Gastroesophageal sphincter (tissue), 4 donors: Measurements from ENCODE around the gene SDR42E1. TPM values are rescaled to one million over a fixed set of nuclear protein-coding genes. Genes with fewer than 3 reads are reported as not detected.

ENCODE experiments used
- ATAC-seq: fragments of 150-250 bp; one replicate; pipeline ENCODE4 v1.9.1; 2016; ENCODE audit warnings: mild to moderate bottlenecking, moderate library complexity
- H3K27ac ChIP-seq, 4 donors: fragments of 200-600 bp; sonication (generic) in 3 of 4; 1 replicate in 3 of 4; 2 replicates in 1 of 4; pipeline ENCODE4 v1.5.1; 2016 to 2019
- H3K27me3 ChIP-seq: fragments of 200-600 bp; sonication (generic); one replicate; pipeline ENCODE4 v1.5.1; 2019
- H3K36me3 ChIP-seq, 2 donors: fragments of 200-600 bp; sonication (generic); one replicate each; pipeline ENCODE4 v1.5.1; 2019; ENCODE audit warnings: control low read depth in 1 of 2
- H3K4me1 ChIP-seq, 3 donors: fragments of 200-600 bp; sonication (generic); 1 replicate in 2 of 3; 2 replicates in 1 of 3; pipeline ENCODE4 v1.5.1; 2016 to 2019; ENCODE audit warnings: control low read depth in 2 of 3
- H3K4me3 ChIP-seq, 2 donors: fragments of 200-600 bp; sonication (generic); one replicate each; pipeline ENCODE4 v1.5.1; 2019; ENCODE audit warnings: mild to moderate bottlenecking in 1 of 2, moderate library complexity in 1 of 2
- H3K9me3 ChIP-seq, 3 donors: fragments of 200-600 bp; sonication (generic); one replicate each; pipeline ENCODE4 v1.5.1; 2017 to 2019; ENCODE audit warnings: control low read depth in 2 of 3
- CTCF ChIP-seq, 4 experiments: fragments of 200-600 bp in 2 of 4; fragments of 450-650 bp in 2 of 4; sonication (generic) in 1 of 4; IDR thresholded peaks; one replicate each; pipeline ENCODE4 v1.5.1; 2017 to 2019; ENCODE audit warnings: antibody characterized with exemption in 4 of 4, mild to moderate bottlenecking in 2 of 4, moderate library complexity in 2 of 4
- EP300 ChIP-seq: sonication (generic); formaldehyde crosslinking; IDR thresholded peaks from one replicate; pipeline ENCODE4 v1.6.1; 2017; ENCODE audit warnings: antibody characterized with exemption, mild to moderate bottlenecking
- POLR2A ChIP-seq, 2 donors: fragments of 450-650 bp; IDR thresholded peaks; one replicate each; pipeline ENCODE4 v1.6.1; 2017; ENCODE audit warnings: antibody characterized with exemption in 2 of 2, mild to moderate bottlenecking in 2 of 2, moderate library complexity in 1 of 2
- POLR2AphosphoS5 ChIP-seq: sonication (generic); formaldehyde crosslinking; IDR thresholded peaks from one replicate; pipeline ENCODE4 v1.6.1; 2017; ENCODE audit warnings: antibody characterized with exemption
- WGBS, 2 donors: methylation state at CpG; one replicate each; pipeline ENCODE4 v1.1.5; 2018; ENCODE audit warnings: low coverage in 1 of 2; 5-methylcytosine and 5-hydroxymethylcytosine counted together
- total RNA-seq, 4 donors: library from RNA; depleted of rRNA; stranded (reverse); fragments of >200 nt; gene quantifications; one replicate each; pipeline ENCODE4 v1.1.0, GENCODE V29; 2016

The SDR42E1 gene
- total RNA-seq, 4 donors from 2014 or later, result 0.62 to 2.1 (median 1.7) TPM

- Histone ChIP-seq H3K4me3 (no peak overlapping the region), H3K36me3 (no peaks in the 10 kb centered on the region), H3K27me3 (peaks cover 20% of the 10 kb centered on the region), H3K9me3 (no peaks in the 10 kb centered on the region), H3K4me1 (no peaks in the 10 kb centered on the region), H3K27ac (no peak overlapping the region)
- WGBS, 2 donors, result 85 to 86% methylated on average over 1 to 3 of the region's 4 CpGs
- ATAC-seq, result no peak
- TF ChIP-seq EP300 (no peak), POLR2AphosphoS5 (no peak), POLR2A (IDR thresholded peaks at IDR 0.05) (no peak)
These were observed 13.6 kb upstream of the SDR42E1 start for GRCh38 chr16:82024883-82025282.

- ATAC-seq, result no peak
- TF ChIP-seq CTCF (IDR thresholded peaks at IDR 0.05) (no peak), POLR2A (IDR thresholded peaks at IDR 0.05) (no peak), POLR2AphosphoS5 (no peak), EP300 (no peak)
- Histone ChIP-seq H3K36me3 (no peaks in the 10 kb centered on the region), H3K4me3 (no peak overlapping the region), H3K9me3 (no peaks in the 10 kb centered on the region), H3K27me3 (peaks cover 20% of the 10 kb centered on the region), H3K4me1 (no peaks in the 10 kb centered on the region), H3K27ac (no peak overlapping the region)
- 100% methylated on average over 1 of the region's 1 CpG for WGBS, 2 donors
These were observed 13.0 kb upstream of the SDR42E1 start for GRCh38 chr16:82024316-82024715.

- no peak overlapping the region for H3K4me3 ChIP-seq
- TF ChIP-seq CTCF (IDR thresholded peaks at IDR 0.05) (no peak), POLR2AphosphoS5 (no peak), POLR2A (IDR thresholded peaks at IDR 0.05) (no peak), EP300 (no peak)
- 76 to 79% methylated on average over 3 to 5 of the region's 7 CpGs for WGBS, 2 donors
- no peak overlapping the region for H3K27ac ChIP-seq
- no peaks in the 10 kb centered on the region for H3K9me3 ChIP-seq
- H3K4me1 ChIP-seq, result no peaks in the 10 kb centered on the region
- H3K36me3 ChIP-seq, result no peaks in the 10 kb centered on the region
- H3K27me3 ChIP-seq, result peaks cover 20% of the 10 kb centered on the region
- no peak for ATAC-seq
These were observed 11.9 kb upstream of the SDR42E1 start for GRCh38 chr16:82023206-82023605.

- H3K36me3 ChIP-seq, result no peaks in the 10 kb centered on the region
- peaks cover 0 to 8% (median 0%) of the 10 kb centered on the region in 3 donors for H3K9me3 ChIP-seq
- ATAC-seq, result no peak
- H3K4me3 ChIP-seq, result no peak overlapping the region
- no peak overlapping the region for H3K27ac ChIP-seq
- TF ChIP-seq POLR2A (IDR thresholded peaks at IDR 0.05) (no peak), EP300 (no peak), POLR2AphosphoS5 (no peak), CTCF (IDR thresholded peaks at IDR 0.05) (no peak)
- H3K4me1 ChIP-seq, result no peaks in the 10 kb centered on the region
- H3K27me3 ChIP-seq, result peaks cover 13% of the 10 kb centered on the region
- 79 to 91% methylated on average over 4 to 5 of the region's 5 CpGs for WGBS, 2 donors
These were observed 8.8 kb upstream of the SDR42E1 start for GRCh38 chr16:82020051-82020450.

GRCh38 chr16:82019535-82019934 is 8.3 kb upstream of the SDR42E1 start:
- no peak for TF ChIP-seq CTCF (IDR thresholded peaks at IDR 0.05)
- no peak for TF ChIP-seq EP300
- TF ChIP-seq POLR2AphosphoS5, result no peak
- TF ChIP-seq POLR2A (IDR thresholded peaks at IDR 0.05), result no peak
- Histone ChIP-seq H3K27ac (no peak overlapping the region), H3K4me1 (no peaks in the 10 kb centered on the region), H3K27me3 (peaks cover 8% of the 10 kb centered on the region), H3K36me3 (no peaks in the 10 kb centered on the region), H3K9me3 (peaks cover 0 to 12% (median 0%) of the 10 kb centered on the region in 3 donors), H3K4me3 (no peak overlapping the region)
- no peak for ATAC-seq
- 23 to 27% methylated on average over 4 of the region's 8 CpGs for WGBS, 2 donors
